Measurements from ENCODE around the gene AVP. TPM values are rescaled to one million over a fixed set of nuclear protein-coding genes. Genes with fewer than 3 reads are reported as not detected.
"Not testable (repeated sequence)": the region's sequence is repeated elsewhere in the genome, so short reads cannot be mapped to it uniquely, and the experiment has no call there.

Gene AVP
- total and polyA plus RNA-seq, 11 donors, result not detected

DNA sequence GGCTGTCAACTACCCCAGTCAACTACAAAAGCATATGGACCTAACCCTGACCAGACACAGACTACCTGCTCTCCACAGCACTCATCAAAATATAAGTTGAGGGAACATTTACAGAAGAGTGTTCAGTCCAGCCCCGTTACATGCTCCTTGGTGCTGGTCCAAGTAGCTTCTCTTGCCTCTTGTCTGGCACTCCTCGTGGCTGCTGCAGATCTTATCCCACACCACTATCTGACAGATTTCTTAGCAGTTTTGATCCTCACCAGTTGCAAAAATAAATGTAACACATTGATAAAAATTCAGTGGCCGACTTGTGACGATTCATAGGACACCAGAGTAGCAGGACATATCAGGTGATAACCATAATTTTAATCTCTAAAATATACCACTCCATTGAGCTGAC lies 44.6 kb upstream of the AVP start:
- Histone ChIP-seq H3K27ac (no peak overlapping the region), H3K4me1 (peaks cover 0 to 15% (median 3%) of the 10 kb centered on the region in 12 donors), H3K27me3 (no peaks in the 10 kb centered on the region), H3K4me3 (no peak overlapping the region), H3K36me3 (no peaks in the 10 kb centered on the region), H3K9me3 (no peaks in the 10 kb centered on the region)
- intact Hi-C loops (cut with DNase I), result no loop called here
- DNase-seq (no peak), ATAC-seq (peak in 1 of 4 donors; percentile 42)
- TF ChIP-seq, protein P1, sequence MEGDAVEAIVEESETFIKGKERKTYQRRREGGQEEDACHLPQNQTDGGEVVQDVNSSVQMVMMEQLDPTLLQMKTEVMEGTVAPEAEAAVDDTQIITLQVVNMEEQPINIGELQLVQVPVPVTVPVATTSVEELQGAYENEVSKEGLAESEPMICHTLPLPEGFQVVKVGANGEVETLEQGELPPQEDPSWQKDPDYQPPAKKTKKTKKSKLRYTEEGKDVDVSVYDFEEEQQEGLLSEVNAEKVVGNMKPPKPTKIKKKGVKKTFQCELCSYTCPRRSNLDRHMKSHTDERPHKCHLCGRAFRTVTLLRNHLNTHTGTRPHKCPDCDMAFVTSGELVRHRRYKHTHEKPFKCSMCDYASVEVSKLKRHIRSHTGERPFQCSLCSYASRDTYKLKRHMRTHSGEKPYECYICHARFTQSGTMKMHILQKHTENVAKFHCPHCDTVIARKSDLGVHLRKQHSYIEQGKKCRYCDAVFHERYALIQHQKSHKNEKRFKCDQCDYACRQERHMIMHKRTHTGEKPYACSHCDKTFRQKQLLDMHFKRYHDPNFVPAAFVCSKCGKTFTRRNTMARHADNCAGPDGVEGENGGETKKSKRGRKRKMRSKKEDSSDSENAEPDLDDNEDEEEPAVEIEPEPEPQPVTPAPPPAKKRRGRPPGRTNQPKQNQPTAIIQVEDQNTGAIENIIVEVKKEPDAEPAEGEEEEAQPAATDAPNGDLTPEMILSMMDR (IDR thresholded peaks at IDR 0.05), result no peak
- no peak for TF ChIP-seq POLR2A (IDR thresholded peaks at IDR 0.05)
- WGBS, 4 donors, result 43 to 58% (median 52%) methylated on average over 4 of the region's 4 CpGs

DNA sequence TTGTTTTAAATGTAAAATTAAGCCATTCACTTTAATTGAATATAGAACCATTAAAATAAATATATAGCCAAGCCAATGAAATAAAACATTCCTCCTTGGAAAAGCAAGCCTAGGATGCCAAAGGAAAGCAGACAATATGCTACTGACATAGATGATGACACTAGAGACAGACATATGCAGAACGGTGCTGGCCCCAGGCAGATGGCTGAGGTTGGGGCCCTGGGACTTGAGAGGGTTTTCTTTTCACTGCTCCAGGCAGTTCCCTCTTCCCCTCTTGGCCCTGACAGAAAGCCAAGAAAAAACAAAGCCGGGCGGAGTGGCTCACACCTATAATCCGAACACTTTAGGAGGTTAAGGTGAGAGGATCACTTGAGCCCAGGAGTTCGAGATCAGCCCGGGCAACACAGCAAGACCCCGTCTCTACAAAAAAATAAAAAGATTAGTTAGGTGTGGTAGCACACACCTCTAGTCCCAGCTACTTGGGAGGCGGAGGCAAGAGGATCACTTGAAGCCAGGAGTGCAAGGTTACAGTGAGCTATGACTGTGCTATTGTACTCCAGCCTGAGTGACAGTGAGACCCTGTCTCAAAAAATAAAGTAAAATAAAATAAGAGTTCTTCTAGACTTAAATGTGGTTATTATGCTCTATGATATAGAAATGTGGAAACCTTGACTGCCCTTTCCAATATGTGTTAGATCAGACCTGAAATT lies 43.9 kb upstream of the AVP start:
- Histone ChIP-seq H3K27me3 (no peaks in the 10 kb centered on the region), H3K27ac (no peak overlapping the region), H3K9me3 (no peaks in the 10 kb centered on the region), H3K4me1 (peaks cover 0 to 15% (median 3%) of the 10 kb centered on the region in 12 donors), H3K36me3 (no peaks in the 10 kb centered on the region), H3K4me3 (no peak overlapping the region)
- WGBS, 4 donors, result 79 to 83% (median 82%) methylated on average over 8 of the region's 8 CpGs
- no peak for ATAC-seq
- intact Hi-C loops (cut with DNase I), result no loop called here
- TF ChIP-seq POLR2A (IDR thresholded peaks at IDR 0.05), result no peak
- TF ChIP-seq, protein P1 (IDR thresholded peaks at IDR 0.05), result no peak
- no peak for DNase-seq

DNA sequence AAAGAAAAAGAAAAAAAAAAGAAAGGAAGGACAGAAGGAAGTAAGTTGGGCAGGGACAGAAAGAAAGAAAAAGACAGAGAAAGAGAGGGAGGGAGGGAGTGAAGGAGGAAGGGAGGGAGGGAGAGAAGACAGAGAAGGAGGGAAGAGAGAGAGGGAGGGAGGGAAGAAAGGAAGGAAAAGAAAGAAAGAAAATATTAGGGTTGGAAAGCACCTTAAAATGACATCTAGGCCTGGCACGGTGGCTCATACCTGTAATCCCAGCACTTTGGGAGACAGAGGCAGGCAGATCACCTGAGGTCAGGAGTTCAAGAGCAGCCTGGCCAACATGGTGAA lies 42.0 kb upstream of the AVP start:
- no peak overlapping the region for H3K27ac ChIP-seq
- H3K9me3 ChIP-seq, result no peaks in the 10 kb centered on the region
- DNase-seq (no peak), ATAC-seq (no peak)
- WGBS, 4 donors, result 91 to 100% (median 97%) methylated on average over 1 of the region's 1 CpG
- H3K27me3 ChIP-seq, result no peaks in the 10 kb centered on the region
- H3K36me3 ChIP-seq, result peaks cover 0 to 18% (median 14%) of the 10 kb centered on the region in 9 donors
- H3K4me1 ChIP-seq, result peaks cover 0 to 15% (median 3%) of the 10 kb centered on the region in 12 donors
- no peak overlapping the region for H3K4me3 ChIP-seq
- TF ChIP-seq, protein P1 (IDR thresholded peaks at IDR 0.05), result no peak
- TF ChIP-seq POLR2A (IDR thresholded peaks at IDR 0.05), result no peak
- intact Hi-C loops (cut with DNase I), result no loop called here

DNA sequence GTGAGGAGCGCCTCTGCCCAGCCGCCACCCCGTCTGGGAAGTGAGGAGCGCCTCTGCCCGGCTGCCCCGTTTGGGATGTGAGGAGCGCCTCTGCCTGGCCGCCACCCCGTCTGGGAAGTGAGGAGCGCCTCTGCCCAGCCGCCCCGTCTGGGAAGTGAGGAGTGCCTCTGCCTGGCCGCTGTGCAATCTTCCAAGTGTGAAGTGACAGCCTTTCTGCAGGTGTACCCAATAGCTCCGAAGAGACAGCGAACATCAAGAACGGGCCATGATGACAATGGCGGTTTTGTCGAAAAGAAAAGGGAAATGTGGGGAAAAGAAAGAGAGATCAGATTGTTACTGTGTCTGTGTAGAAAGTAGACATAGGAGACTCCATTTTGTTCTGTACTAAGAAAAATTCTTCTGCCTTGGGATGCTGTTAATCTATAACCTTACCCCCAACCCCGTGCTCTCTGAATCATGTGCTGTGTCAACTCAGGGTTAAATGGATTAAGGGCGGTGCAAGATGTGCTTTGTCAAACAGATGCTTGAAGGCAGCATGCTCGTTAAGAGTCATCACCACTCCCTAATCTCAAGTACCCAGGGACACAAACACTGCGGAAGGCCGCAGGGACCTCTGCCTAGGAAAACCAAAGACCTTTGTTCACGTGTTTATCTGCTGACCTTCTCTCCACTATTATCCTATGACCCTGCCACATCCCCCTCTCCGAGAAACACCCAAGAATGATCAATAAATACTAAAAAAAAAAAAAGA lies 41.4 kb upstream of the AVP start:
- Histone ChIP-seq H3K4me1 (peaks cover 0 to 15% (median 3%) of the 10 kb centered on the region in 12 donors), H3K36me3 (peaks cover 0 to 23% (median 19%) of the 10 kb centered on the region in 9 donors)
- intact Hi-C loops (cut with DNase I); H3K27me3 ChIP-seq; DNase-seq; H3K27ac ChIP-seq; H3K4me3 ChIP-seq; H3K9me3 ChIP-seq; ATAC-seq: not testable (repeated sequence)
- WGBS, 4 donors, result 76 to 87% (median 84%) methylated on average over 16 to 25 of the region's 25 CpGs

DNA sequence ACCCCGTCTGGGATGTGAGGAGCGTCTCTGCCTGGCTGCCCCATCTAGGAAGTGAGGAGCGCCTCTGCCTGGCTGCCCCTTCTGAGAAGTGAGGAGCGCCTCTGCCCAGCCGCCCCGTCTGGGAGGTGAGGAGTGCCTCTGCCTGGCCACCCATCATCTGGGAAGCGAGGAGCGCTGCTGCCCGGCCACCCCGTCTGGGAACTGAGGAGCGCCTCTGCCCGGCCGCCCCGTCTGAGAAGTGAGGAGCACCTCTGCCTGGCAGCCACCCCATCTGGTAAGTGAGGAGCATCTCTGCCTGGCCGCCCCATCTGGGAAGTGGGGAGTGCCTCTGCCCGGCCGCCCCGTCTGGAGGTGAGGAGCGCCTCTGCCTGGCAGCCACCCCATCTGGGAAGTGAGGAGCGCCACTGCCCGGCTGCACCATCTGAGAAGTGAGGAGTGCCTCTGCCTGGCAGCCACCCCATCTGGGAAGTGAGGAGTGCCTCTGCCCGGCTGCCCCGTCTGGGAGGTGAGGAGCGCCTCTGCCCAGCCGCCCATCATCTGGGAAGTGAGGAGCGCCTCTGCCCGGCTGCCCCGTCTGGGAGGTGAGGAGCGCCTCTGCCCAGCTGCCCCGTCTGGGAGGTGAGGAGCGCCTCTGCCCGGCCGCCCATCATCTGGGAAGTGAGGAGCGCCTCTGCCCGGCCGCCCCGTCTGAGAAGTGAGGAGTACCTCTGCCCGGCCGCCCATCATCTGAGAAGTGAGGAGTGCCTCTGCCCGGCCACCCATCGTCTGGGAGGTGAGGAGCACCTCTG lies 40.4 kb upstream of the AVP start:
- not testable (repeated sequence) for H3K9me3 ChIP-seq, H3K27ac ChIP-seq, H3K4me3 ChIP-seq, H3K27me3 ChIP-seq, ATAC-seq, DNase-seq
- 92 to 100% (median 98%) methylated on average over 14 to 41 of the region's 41 CpGs for WGBS, 4 donors
- H3K4me1 ChIP-seq, result peaks cover 0 to 15% (median 3%) of the 10 kb centered on the region in 12 donors
- intact Hi-C loops (cut with DNase I), result loop anchor here in 1 of 10 donors (5.0 kb wide), 1 partner anchor 192 kb away; no protein-coding TSS in a partner anchor
- H3K36me3 ChIP-seq, result peaks cover 0 to 31% (median 20%) of the 10 kb centered on the region in 9 donors

DNA sequence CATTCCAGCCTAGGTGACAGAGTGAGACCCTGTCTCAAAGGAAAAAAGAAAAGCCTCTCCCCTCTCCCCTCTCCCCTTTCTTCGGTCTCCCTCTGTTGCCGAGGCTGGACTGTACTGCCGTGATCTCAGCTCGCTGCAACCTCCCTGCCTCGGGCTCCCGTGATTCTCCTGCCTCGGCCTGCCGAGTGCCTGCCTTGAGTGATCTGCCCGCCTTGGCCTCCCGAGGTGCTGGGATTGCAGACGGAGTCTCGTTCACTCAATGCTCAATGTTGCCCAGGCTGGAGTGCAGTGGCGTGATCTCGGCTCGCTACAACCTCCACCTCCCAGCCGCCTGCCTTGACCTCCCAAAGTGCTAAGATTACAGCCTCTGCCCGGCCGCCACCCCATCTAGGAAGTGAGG lies 39.6 kb upstream of the AVP start:
- H3K27me3 ChIP-seq, H3K27ac ChIP-seq, DNase-seq, H3K4me3 ChIP-seq, ATAC-seq, H3K9me3 ChIP-seq: not testable (repeated sequence)
- Histone ChIP-seq H3K36me3 (peaks cover 0 to 31% (median 21%) of the 10 kb centered on the region in 9 donors), H3K4me1 (peaks cover 0 to 14% (median 3%) of the 10 kb centered on the region in 12 donors)
- intact Hi-C loops (cut with DNase I), result loop anchor here in 1 of 10 donors (5.0 kb wide), 1 partner anchor 193 kb away; no protein-coding TSS in a partner anchor
- WGBS, 4 donors, result 97 to 98% (median 98%) methylated on average over 16 to 18 of the region's 18 CpGs
